Measurements from ENCODE around the gene AUNIP. TPM values are rescaled to one million over a fixed set of nuclear protein-coding genes. Genes with fewer than 3 reads are reported as not detected.
A peak's percentile ranks its signal among the peaks of the same experiment; 100 is the strongest.

The AUNIP gene
- total RNA-seq, 4 donors from 2014 or later, result 1.3 to 5.4 (median 2.5) TPM

DNA sequence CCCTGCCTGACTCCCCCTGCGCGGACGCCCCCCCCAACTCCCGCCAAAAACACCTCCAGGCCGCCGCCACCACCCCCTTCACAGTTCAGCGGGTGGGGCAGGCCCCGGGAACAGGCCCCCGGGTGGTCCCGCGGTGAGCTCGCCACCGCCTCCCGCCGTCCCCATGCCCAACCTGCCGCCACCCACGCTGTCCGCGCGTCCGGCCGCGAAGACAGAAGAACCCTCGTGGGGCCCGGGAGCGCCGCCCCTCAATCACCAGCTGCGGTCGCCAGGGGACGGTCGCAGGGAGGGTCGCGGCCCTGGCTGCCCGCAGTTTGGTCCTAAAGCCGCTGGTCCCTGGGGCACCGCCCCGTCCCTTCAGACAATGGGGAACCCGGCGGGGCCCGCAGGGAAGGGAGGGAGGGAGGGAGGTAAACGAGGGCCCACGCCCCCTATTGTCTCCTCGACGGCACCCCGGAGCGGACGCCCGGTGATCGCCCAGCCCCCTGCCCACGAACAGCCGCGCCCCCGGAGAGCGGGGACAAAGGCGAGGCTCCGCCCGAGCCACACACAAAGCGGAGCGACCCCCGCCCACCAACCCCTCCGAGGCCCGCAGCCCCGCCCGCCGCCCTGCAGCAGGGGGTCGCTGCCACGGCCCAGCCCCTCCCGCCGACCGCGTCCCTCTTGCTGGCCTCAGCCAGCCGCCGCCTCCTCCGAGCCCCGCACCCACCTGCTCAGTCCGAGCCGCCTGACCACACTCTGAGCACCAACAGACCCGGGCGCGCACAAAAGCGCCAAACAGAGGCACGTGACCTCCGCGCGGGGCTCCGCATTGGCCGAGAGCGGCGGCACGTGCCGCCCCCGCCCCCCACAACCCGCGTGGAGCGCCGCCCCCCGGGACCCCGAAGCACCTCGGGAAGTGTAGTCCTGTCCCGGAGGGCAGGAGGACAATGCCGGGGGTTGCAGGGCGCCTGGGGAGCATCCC lies 46.7 kb upstream of the AUNIP start, which contains the start of gene STMN1:
Gene STMN1 (minus strand): TSS at position 740 of the 964 bp plus-strand sequence. CDS start 1,743 bp downstream, outside the sequence.
- WGBS, 2 donors, result 0% methylated on average over 7 of the region's 102 CpGs; no CpG with 5 or more reads in 1 of the 2 donors
- intact Hi-C loops (cut with DNase I), result no loop called here
- no peaks in the 10 kb centered on the region for H3K27me3 ChIP-seq
- peak in 3 of 4 donors; percentile 31 to 86 (median 86) for TF ChIP-seq POLR2A (IDR thresholded peaks at IDR 0.05)
- TF ChIP-seq, protein P1, sequence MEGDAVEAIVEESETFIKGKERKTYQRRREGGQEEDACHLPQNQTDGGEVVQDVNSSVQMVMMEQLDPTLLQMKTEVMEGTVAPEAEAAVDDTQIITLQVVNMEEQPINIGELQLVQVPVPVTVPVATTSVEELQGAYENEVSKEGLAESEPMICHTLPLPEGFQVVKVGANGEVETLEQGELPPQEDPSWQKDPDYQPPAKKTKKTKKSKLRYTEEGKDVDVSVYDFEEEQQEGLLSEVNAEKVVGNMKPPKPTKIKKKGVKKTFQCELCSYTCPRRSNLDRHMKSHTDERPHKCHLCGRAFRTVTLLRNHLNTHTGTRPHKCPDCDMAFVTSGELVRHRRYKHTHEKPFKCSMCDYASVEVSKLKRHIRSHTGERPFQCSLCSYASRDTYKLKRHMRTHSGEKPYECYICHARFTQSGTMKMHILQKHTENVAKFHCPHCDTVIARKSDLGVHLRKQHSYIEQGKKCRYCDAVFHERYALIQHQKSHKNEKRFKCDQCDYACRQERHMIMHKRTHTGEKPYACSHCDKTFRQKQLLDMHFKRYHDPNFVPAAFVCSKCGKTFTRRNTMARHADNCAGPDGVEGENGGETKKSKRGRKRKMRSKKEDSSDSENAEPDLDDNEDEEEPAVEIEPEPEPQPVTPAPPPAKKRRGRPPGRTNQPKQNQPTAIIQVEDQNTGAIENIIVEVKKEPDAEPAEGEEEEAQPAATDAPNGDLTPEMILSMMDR (IDR thresholded peaks at IDR 0.05), result no peak
- peak within 1 kb of the TSS; percentile 56 to 84 (median 72) for H3K4me3 ChIP-seq
- H3K9me3 ChIP-seq, result no peaks in the 10 kb centered on the region
- peak; percentile 44 for DNase-seq
- peaks cover 0 to 7% (median 0%) of the 10 kb centered on the region in 3 donors for H3K36me3 ChIP-seq
- peak within 1 kb of the TSS; percentile 68 to 85 (median 76) for H3K27ac ChIP-seq
- peaks cover 11 to 40% (median 16%) of the 10 kb centered on the region in 3 donors for H3K4me1 ChIP-seq

DNA sequence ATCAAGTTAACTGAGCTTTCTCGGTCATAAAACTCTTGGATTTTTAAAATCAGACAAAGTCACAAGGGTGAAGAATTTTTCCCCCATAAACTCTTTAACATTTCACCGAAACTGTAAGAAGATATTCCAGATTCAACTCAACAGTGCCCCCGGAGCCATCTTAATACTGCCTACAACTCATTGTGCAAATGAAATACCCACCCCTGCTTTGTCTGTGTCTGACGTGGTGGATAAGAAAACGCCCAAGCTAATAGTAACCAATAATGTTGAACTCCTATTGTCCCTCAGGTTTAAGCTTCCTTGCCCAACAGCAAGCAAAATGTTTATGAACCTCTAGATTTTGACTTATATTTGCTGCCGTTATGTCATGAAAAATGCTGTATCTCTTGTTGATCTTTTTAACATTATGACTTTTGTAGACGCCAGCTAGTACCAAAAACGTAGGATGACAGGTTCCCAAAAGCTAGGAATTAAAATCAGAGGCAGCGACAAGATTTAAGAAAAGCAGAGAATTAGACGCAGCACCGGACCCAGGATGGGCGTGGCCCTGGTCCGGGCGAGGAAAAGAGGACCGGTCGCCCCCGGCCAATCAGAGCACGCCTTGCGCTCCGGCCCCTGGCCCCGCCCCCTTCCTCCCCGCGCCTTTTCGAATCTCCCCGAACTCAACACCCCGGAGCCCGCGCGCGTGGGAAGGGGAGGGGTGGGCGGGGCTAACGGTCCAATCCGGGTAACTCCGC lies 45.9 kb upstream of the AUNIP start:
- Histone ChIP-seq H3K27me3 (no peaks in the 10 kb centered on the region), H3K4me3 (peak overlapping the region; percentile 56 to 84 (median 72)), H3K27ac (peak overlapping the region; percentile 68 to 85 (median 76)), H3K9me3 (no peaks in the 10 kb centered on the region), H3K4me1 (peaks cover 11 to 43% (median 16%) of the 10 kb centered on the region in 3 donors), H3K36me3 (peaks cover 0 to 16% (median 0%) of the 10 kb centered on the region in 3 donors)
- 1% methylated on average over 15 to 18 of the region's 34 CpGs for WGBS, 2 donors
- DNase-seq, result peak; percentile 69
- TF ChIP-seq POLR2A (IDR thresholded peaks at IDR 0.05), result no peak
- TF ChIP-seq, protein P1 (IDR thresholded peaks at IDR 0.05), result no peak
- intact Hi-C loops (cut with DNase I), result no loop called here

DNA sequence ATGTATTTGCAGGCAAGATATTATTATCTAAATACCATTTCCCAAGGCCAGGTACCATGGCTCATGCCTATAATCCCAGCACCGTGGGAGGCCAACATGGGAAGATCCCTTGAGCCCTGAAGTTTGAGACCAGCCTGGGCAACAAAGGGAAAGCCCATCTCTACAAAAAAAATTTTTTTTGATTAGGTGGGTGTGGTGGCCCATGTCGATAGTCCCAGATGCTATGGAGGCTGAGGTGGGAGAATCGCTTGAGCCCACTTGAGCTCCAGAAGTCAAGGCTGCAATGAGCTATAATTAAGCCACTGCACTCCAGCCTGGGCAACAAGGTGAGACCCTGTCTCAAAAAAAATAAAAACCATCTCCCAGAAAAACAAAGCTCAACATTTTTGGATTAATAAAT lies 44.7 kb upstream of the AUNIP start:
- no peaks in the 10 kb centered on the region for H3K9me3 ChIP-seq
- peak overlapping the region in 1 of 4 donors; percentile 77 for H3K27ac ChIP-seq
- intact Hi-C loops (cut with DNase I), result no loop called here
- 44 to 57% methylated on average over 3 of the region's 3 CpGs for WGBS, 2 donors
- no peak overlapping the region for H3K4me3 ChIP-seq
- H3K27me3 ChIP-seq, result no peaks in the 10 kb centered on the region
- peaks cover 0 to 20% (median 0%) of the 10 kb centered on the region in 3 donors for H3K36me3 ChIP-seq
- peaks cover 13 to 54% (median 21%) of the 10 kb centered on the region in 3 donors for H3K4me1 ChIP-seq
- TF ChIP-seq POLR2A (IDR thresholded peaks at IDR 0.05), result no peak
- TF ChIP-seq, protein P1 (IDR thresholded peaks at IDR 0.05), result no peak
- no peak for DNase-seq

DNA sequence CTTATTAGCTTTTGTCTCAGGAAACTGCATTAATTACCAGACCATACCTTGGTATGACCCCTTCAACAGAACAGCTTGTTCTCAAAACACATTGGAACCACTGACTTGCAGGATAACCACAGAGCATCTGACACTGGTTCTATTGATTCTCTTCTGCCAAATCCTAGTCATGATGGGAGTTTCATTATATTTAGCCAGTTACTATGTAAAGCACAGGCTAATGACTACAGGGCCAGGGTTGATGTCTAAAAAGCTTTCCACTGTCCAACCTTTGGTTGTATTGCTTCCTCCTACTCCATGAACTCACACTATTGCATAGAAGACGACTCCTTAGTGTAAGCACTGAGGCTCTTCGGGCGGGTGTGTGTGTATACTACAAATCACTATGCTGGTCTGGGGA lies 43.2 kb upstream of the AUNIP start:
- no peak for DNase-seq
- no peak overlapping the region for H3K27ac ChIP-seq
- intact Hi-C loops (cut with DNase I), result no loop called here
- H3K4me3 ChIP-seq, result no peak overlapping the region
- TF ChIP-seq, protein P1 (IDR thresholded peaks at IDR 0.05), result no peak
- TF ChIP-seq POLR2A (IDR thresholded peaks at IDR 0.05), result no peak
- H3K9me3 ChIP-seq, result no peaks in the 10 kb centered on the region
- H3K4me1 ChIP-seq, result peaks cover 13 to 60% (median 21%) of the 10 kb centered on the region in 3 donors
- H3K36me3 ChIP-seq, result peaks cover 0 to 24% (median 0%) of the 10 kb centered on the region in 3 donors
- H3K27me3 ChIP-seq, result no peaks in the 10 kb centered on the region
- 88 to 91% methylated on average over 3 of the region's 3 CpGs for WGBS, 2 donors
